GM20000 (cell line): ENCODE measurements around the gene HAGHL.
"Not testable (repeated sequence)": the region's sequence is repeated elsewhere in the genome, so short reads cannot be mapped to it uniquely, and the experiment has no call there.

Source experiments
- DNase-seq: peaks from one replicate; pipeline ENCODE4 v3.0.0; 2012; ENCODE audit warnings: low spot score
- CTCF ChIP-seq: IDR thresholded peaks from 2 replicates; pipeline ENCODE4 v1.5.1; 2012; ENCODE audit warnings: mild to moderate bottlenecking, control low read depth; ENCODE audit errors: extremely low read depth, missing control alignments

HAGHL gene

GRCh38 chr16:752007-752312, 25.1 kb downstream of the HAGHL start:
- no peak for DNase-seq
- TF ChIP-seq CTCF: no peak

- DNase-seq: not testable (repeated sequence)
Measured at GRCh38 chr16:754121-754607, 27.3 kb downstream of the HAGHL start.

GRCh38 chr16:754656-755055, 27.8 kb downstream of the HAGHL start:
- DNase-seq: no peak
- no peak for TF ChIP-seq CTCF

- DNase-seq: no peak
- no peak for TF ChIP-seq CTCF
Measured at GRCh38 chr16:756428-756827, 29.5 kb downstream of the HAGHL start.

- TF ChIP-seq CTCF: no peak
- no peak for DNase-seq
Measured at GRCh38 chr16:759110-759910, 32.4 kb downstream of the HAGHL start.

GRCh38 chr16:760065-760464, 33.2 kb downstream of the HAGHL start:
- no peak for TF ChIP-seq CTCF
- no peak for DNase-seq

GRCh38 chr16:760545-761343, 33.8 kb downstream of the HAGHL start, which contains the start of gene MSLN:
TSS of gene MSLN (plus strand) at chr16:760734. CDS start at chr16:762681, 1,947 bp downstream.
- no peak for DNase-seq
- TF ChIP-seq CTCF: no peak
